CD4-positive, alpha-beta memory T cell (primary cell): ENCODE data around the gene KANSL1. TPM values are rescaled to one million over a fixed set of nuclear protein-coding genes. Genes with fewer than 3 reads are reported as not detected.

Experiments used
- CTCF ChIA-PET: fragments of 350-600 bp; sonication (Branson Sonifier 250); formaldehyde crosslinking; loops from one replicate; lab custom pipeline; 2021; ENCODE audit warnings: inconsistent platforms; ENCODE audit not compliant: partially characterized antibody; lab: Charles Lee
- POLR2A ChIA-PET: fragments of 350-600 bp; sonication (Branson Sonifier 250); formaldehyde crosslinking; loops from one replicate; lab custom pipeline; 2021; ENCODE audit not compliant: partially characterized antibody; lab: Charles Lee
- DNase-seq, 5 donors: peaks; one replicate each; pipeline versions ENCODE4 v3.0.0 to v3.0.0-alpha.2; 2020 to 2022; ENCODE audit warnings: mixed read lengths in 1 of 5
- H3K27ac ChIP-seq: one replicate; pipeline ENCODE4 v1.7.0; 2013; ENCODE audit warnings: low read depth, low read length
- H3K27me3 ChIP-seq: 2 replicates; pipeline ENCODE4 v1.7.0; 2013; ENCODE audit warnings: mild to moderate bottlenecking, low read length, moderate library complexity; ENCODE audit not compliant: insufficient read depth
- H3K36me3 ChIP-seq: 2 replicates; pipeline ENCODE4 v1.7.0; 2013; ENCODE audit warnings: mild to moderate bottlenecking, low read length, moderate library complexity; ENCODE audit not compliant: insufficient read depth
- H3K4me1 ChIP-seq: 2 replicates; pipeline ENCODE4 v1.7.0; 2013; ENCODE audit warnings: mild to moderate bottlenecking, low read length, moderate library complexity; ENCODE audit not compliant: insufficient read depth
- H3K4me3 ChIP-seq, 2 donors: one replicate each; pipeline ENCODE4 v1.7.0; 2013; ENCODE audit warnings: low read length in 2 of 2, mild to moderate bottlenecking in 1 of 2
- H3K9me3 ChIP-seq, 2 donors: one replicate each; pipeline ENCODE4 v1.7.0; 2013; ENCODE audit warnings: low read length in 2 of 2, control low read depth in 1 of 2; ENCODE audit not compliant: control insufficient read depth in 1 of 2
- H3K27ac Mint-ChIP-seq, 7 donors: one replicate each; pipeline ENCODE4 v1.8.0; 2020 to 2021; ENCODE audit warnings: mixed read lengths in 7 of 7, mild to moderate bottlenecking in 6 of 7, inconsistent platforms in 3 of 7, moderate library complexity in 3 of 7
- H3K27me3 Mint-ChIP-seq, 2 donors: one replicate each; pipeline ENCODE4 v1.8.0; 2020 to 2021; ENCODE audit warnings: mixed read lengths in 2 of 2
- H3K36me3 Mint-ChIP-seq, 2 donors: one replicate each; pipeline ENCODE4 v1.8.0; 2020 to 2021; ENCODE audit warnings: mixed read lengths in 2 of 2, inconsistent platforms in 1 of 2, mild to moderate bottlenecking in 1 of 2
- H3K4me1 Mint-ChIP-seq, 4 donors: one replicate each; pipeline ENCODE4 v1.8.0; 2020 to 2021; ENCODE audit warnings: mixed read lengths in 4 of 4, mild to moderate bottlenecking in 1 of 4
- H3K4me3 Mint-ChIP-seq, 8 donors: one replicate each; pipeline ENCODE4 v1.8.0; 2020 to 2021; ENCODE audit warnings: mixed read lengths in 8 of 8, mild to moderate bottlenecking in 7 of 8, moderate library complexity in 6 of 8, inconsistent platforms in 3 of 8
- H3K9me3 Mint-ChIP-seq, 8 donors: one replicate each; pipeline ENCODE4 v1.8.0; 2020 to 2021; ENCODE audit warnings: mixed read lengths in 8 of 8, mild to moderate bottlenecking in 5 of 8, inconsistent platforms in 3 of 8, moderate library complexity in 1 of 8
- intact Hi-C: fragments of 100-400 bp; cut with micrococcal nuclease; formaldehyde crosslinking; loops from one replicate; pipeline ENCODE4 v1.15.1; 2023
- polyA plus RNA-seq, 2 donors: library from polyadenylated mRNA; unstranded; fragments of 300-500 nt; fragmentation: Illumina TruSeq; gene quantifications; one replicate each; pipeline ENCODE4 v1.2.3, GENCODE V29; 2021
- total RNA-seq, 2 experiments: library from RNA; stranded (reverse); gene quantifications; one replicate each; pipeline ENCODE4 v1.2.3, GENCODE V29; 2021

KANSL1 gene
- total and polyA plus RNA-seq, 4 experiments from 2014 or later, result 6.7 to 206 (median 107) TPM

GRCh38 chr17:46027048-46027975 is 165.9 kb downstream of the KANSL1 start:
- Mint-ChIP-seq H3K27ac (peak overlapping the region; percentile 24 to 83 (median 46)), H3K9me3 (peaks cover 0 to 3% (median 0%) of the 10 kb centered on the region in 8 donors), H3K36me3 (peaks cover 23 to 50% of the 10 kb centered on the region in 2 donors), H3K4me3 (no peak overlapping the region), H3K27me3 (no peaks in the 10 kb centered on the region), H3K4me1 (peaks cover 10 to 26% (median 15%) of the 10 kb centered on the region in 4 donors)
- intact Hi-C loops, result no loop called here
- Histone ChIP-seq H3K4me3 (no peak overlapping the region), H3K4me1 (peaks cover 9% of the 10 kb centered on the region), H3K27ac (no peak overlapping the region), H3K9me3 (no peaks in the 10 kb centered on the region), H3K27me3 (no peaks in the 10 kb centered on the region), H3K36me3 (peaks cover 37% of the 10 kb centered on the region)
- ChIA-PET CTCF (interaction anchor here (0.6 to 1.0 kb wide), 2 partner anchors 10 to 118 kb away, joined by 3 to 4 read pairs; no protein-coding TSS in a partner anchor), POLR2A (no interaction called here)
- no peak for DNase-seq

- no peak overlapping the region for H3K27ac ChIP-seq
- H3K9me3 ChIP-seq, result no peaks in the 10 kb centered on the region
- no peak overlapping the region for H3K4me3 Mint-ChIP-seq
- peak overlapping the region in 4 of 7 donors; percentile 60 to 87 (median 71) for H3K27ac Mint-ChIP-seq
- intact Hi-C loops, result no loop called here
- no peaks in the 10 kb centered on the region for H3K27me3 Mint-ChIP-seq
- CTCF ChIA-PET, result interaction anchor here (0.6 to 1.0 kb wide), 2 partner anchors 18 to 186 kb away, joined by 3 read pairs; no protein-coding TSS in a partner anchor
- peaks cover 15 to 41% of the 10 kb centered on the region in 2 donors for H3K36me3 Mint-ChIP-seq
- DNase-seq, result no peak
- POLR2A ChIA-PET, result no interaction called here
- H3K4me3 ChIP-seq, result no peak overlapping the region
- peaks cover 28% of the 10 kb centered on the region for H3K36me3 ChIP-seq
- H3K9me3 Mint-ChIP-seq, result peaks cover 0 to 3% (median 0%) of the 10 kb centered on the region in 8 donors
- H3K27me3 ChIP-seq, result no peaks in the 10 kb centered on the region
- peaks cover 11 to 26% (median 15%) of the 10 kb centered on the region in 4 donors for H3K4me1 Mint-ChIP-seq
- H3K4me1 ChIP-seq, result peaks cover 13% of the 10 kb centered on the region
Observed at GRCh38 chr17:46026166-46027047, 166.8 kb downstream of the KANSL1 start.

- ChIA-PET POLR2A (no interaction called here), CTCF (interaction anchor here (0.6 to 1.0 kb wide), 2 partner anchors 18 to 187 kb away, joined by 3 read pairs; no protein-coding TSS in a partner anchor)
- Histone ChIP-seq H3K27ac (no peak overlapping the region), H3K4me3 (no peak overlapping the region), H3K27me3 (no peaks in the 10 kb centered on the region), H3K4me1 (peaks cover 20% of the 10 kb centered on the region), H3K9me3 (no peaks in the 10 kb centered on the region), H3K36me3 (peaks cover 20% of the 10 kb centered on the region)
- Mint-ChIP-seq H3K36me3 (peaks cover 8 to 33% of the 10 kb centered on the region in 2 donors), H3K4me1 (peaks cover 12 to 31% (median 18%) of the 10 kb centered on the region in 4 donors), H3K27ac (peak overlapping the region; percentile 40 to 87 (median 61)), H3K4me3 (peak overlapping the region in 1 of 8 donors; percentile 12), H3K9me3 (peaks cover 0 to 3% (median 0%) of the 10 kb centered on the region in 8 donors), H3K27me3 (no peaks in the 10 kb centered on the region)
- intact Hi-C loops, result no loop called here
- no peak for DNase-seq
Observed at GRCh38 chr17:46025510-46026165, 167.6 kb downstream of the KANSL1 start.

DNA sequence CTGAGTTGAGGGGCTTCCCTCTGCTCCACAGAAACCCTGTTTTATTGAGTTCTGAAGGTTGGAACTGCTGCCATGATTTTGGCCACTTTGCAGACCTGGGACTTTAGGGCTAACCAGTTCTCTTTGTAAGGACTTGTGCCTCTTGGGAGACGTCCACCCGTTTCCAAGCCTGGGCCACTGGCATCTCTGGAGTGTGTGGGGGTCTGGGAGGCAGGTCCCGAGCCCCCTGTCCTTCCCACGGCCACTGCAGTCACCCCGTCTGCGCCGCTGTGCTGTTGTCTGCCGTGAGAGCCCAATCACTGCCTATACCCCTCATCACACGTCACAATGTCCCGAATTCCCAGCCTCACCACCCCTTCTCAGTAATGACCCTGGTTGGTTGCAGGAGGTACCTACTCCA is 168.2 kb downstream of the KANSL1 start:
- ChIA-PET POLR2A (no interaction called here), CTCF (interaction anchor here (1.3 kb wide), 1 partner anchor 21 kb away, joined by 3 read pairs; no protein-coding TSS in a partner anchor)
- DNase-seq, result no peak
- Histone ChIP-seq H3K27me3 (no peaks in the 10 kb centered on the region), H3K36me3 (peaks cover 15% of the 10 kb centered on the region), H3K27ac (no peak overlapping the region), H3K9me3 (no peaks in the 10 kb centered on the region), H3K4me3 (no peak overlapping the region), H3K4me1 (peaks cover 26% of the 10 kb centered on the region)
- Mint-ChIP-seq H3K4me1 (peaks cover 13 to 37% (median 20%) of the 10 kb centered on the region in 4 donors), H3K4me3 (no peak overlapping the region), H3K27ac (peak overlapping the region in 5 of 7 donors; percentile 35 to 73 (median 48)), H3K36me3 (peaks cover 3 to 28% of the 10 kb centered on the region in 2 donors), H3K9me3 (peaks cover 0 to 3% (median 0%) of the 10 kb centered on the region in 8 donors), H3K27me3 (no peaks in the 10 kb centered on the region)
- intact Hi-C loops, result no loop called here

DNA sequence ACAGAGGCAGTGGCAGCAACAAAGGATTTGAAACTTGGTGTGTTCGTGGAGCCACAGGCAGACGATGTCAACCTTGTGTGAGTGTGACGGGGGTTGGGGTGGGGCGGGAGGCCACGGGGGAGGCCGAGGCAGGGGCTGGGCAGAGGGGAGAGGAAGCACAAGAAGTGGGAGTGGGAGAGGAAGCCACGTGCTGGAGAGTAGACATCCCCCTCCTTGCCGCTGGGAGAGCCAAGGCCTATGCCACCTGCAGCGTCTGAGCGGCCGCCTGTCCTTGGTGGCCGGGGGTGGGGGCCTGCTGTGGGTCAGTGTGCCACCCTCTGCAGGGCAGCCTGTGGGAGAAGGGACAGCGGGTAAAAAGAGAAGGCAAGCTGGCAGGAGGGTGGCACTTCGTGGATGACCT is 168.6 kb downstream of the KANSL1 start:
- no peaks in the 10 kb centered on the region for H3K9me3 ChIP-seq
- no peak for DNase-seq
- H3K4me3 ChIP-seq, result no peak overlapping the region
- H3K4me1 ChIP-seq, result peaks cover 28% of the 10 kb centered on the region
- no peaks in the 10 kb centered on the region for H3K27me3 ChIP-seq
- ChIA-PET POLR2A (no interaction called here), CTCF (interaction anchor here (1.3 kb wide), 1 partner anchor 20 kb away, joined by 3 read pairs; no protein-coding TSS in a partner anchor)
- Mint-ChIP-seq H3K27me3 (no peaks in the 10 kb centered on the region), H3K9me3 (peaks cover 0 to 3% (median 0%) of the 10 kb centered on the region in 8 donors), H3K36me3 (peaks cover 3 to 25% of the 10 kb centered on the region in 2 donors), H3K4me3 (no peak overlapping the region), H3K27ac (peak overlapping the region in 1 of 7 donors; percentile 73), H3K4me1 (peaks cover 13 to 40% (median 23%) of the 10 kb centered on the region in 4 donors)
- no peak overlapping the region for H3K27ac ChIP-seq
- peaks cover 14% of the 10 kb centered on the region for H3K36me3 ChIP-seq
- intact Hi-C loops, result no loop called here

DNA sequence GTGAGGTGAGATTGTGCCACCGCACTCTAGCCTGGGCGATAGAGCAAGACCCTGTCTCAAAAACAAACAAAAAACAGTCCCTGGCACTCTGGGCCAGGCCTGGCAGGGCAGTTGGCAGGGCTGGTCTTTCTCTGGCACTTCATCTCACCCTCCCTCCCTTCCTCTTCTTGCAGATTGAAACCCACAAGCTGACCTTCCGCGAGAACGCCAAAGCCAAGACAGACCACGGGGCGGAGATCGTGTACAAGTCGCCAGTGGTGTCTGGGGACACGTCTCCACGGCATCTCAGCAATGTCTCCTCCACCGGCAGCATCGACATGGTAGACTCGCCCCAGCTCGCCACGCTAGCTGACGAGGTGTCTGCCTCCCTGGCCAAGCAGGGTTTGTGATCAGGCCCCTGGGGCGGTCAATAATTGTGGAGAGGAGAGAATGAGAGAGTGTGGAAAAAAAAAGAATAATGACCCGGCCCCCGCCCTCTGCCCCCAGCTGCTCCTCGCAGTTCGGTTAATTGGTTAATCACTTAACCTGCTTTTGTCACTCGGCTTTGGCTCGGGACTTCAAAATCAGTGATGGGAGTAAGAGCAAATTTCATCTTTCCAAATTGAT is 169.3 kb downstream of the KANSL1 start:
- Histone ChIP-seq H3K4me1 (peaks cover 29% of the 10 kb centered on the region), H3K9me3 (no peaks in the 10 kb centered on the region), H3K4me3 (no peak overlapping the region), H3K27me3 (no peaks in the 10 kb centered on the region), H3K27ac (no peak overlapping the region), H3K36me3 (peaks cover 7% of the 10 kb centered on the region)
- Mint-ChIP-seq H3K9me3 (peaks cover 0 to 4% (median 0%) of the 10 kb centered on the region in 8 donors), H3K4me1 (peaks cover 11 to 37% (median 23%) of the 10 kb centered on the region in 4 donors), H3K27ac (peak overlapping the region in 3 of 7 donors; percentile 30 to 72 (median 41)), H3K27me3 (no peaks in the 10 kb centered on the region), H3K36me3 (peaks cover 3 to 18% of the 10 kb centered on the region in 2 donors), H3K4me3 (no peak overlapping the region)
- CTCF ChIA-PET, result interaction anchor here (0.9 to 1.3 kb wide), 2 partner anchors 20 kb away, joined by 3 to 4 read pairs; no protein-coding TSS in a partner anchor
- intact Hi-C loops, result no loop called here
- POLR2A ChIA-PET, result no interaction called here
- DNase-seq, result no peak
